Sigmoid colon (tissue), 4 donors: ENCODE measurements around the gene C19orf38.

ENCODE experiments used
- EP300 ChIP-seq, 4 donors: sonication (generic); formaldehyde crosslinking; IDR thresholded peaks; one replicate each; pipeline ENCODE4 v1.6.1; 2017; ENCODE audit warnings: antibody characterized with exemption in 4 of 4
- POLR2A ChIP-seq, 2 donors: fragments of 450-650 bp; IDR thresholded peaks; one replicate each; pipeline ENCODE4 v1.6.1; 2016; ENCODE audit warnings: antibody characterized with exemption in 2 of 2, mild to moderate bottlenecking in 2 of 2, moderate library complexity in 2 of 2
- POLR2AphosphoS5 ChIP-seq, 4 donors: sonication (generic); formaldehyde crosslinking; IDR thresholded peaks; one replicate each; pipeline ENCODE4 v1.6.1; 2017; ENCODE audit warnings: antibody characterized with exemption in 4 of 4
- TF ChIP-seq, protein P1 (sequence below), 4 experiments: fragments of 450-650 bp in 3 of 4; fragments of 200-600 bp in 1 of 4; IDR thresholded peaks; one replicate each; pipeline ENCODE4 v1.5.1; 2016 to 2019; ENCODE audit warnings: antibody characterized with exemption in 4 of 4, mild to moderate bottlenecking in 3 of 4, moderate library complexity in 2 of 4

DNA sequence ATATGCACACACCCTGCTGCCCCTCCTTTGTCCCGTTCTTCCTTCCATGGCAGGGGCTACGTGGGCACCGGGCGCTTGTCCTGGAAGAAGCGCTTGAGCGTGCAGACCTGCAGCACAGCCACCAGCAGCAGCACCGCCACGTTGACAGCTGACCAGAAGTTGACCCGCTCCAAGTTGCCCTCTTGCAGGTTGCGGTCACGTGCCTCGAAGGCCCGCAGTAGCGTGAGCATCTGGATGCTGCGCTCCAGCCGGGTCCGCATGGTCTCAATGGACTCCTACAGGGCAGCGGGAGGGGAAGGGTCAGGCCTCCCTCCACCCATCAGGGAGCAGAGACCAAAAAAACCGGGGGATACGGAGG is 15.3 kb upstream of the C19orf38 start:
- TF ChIP-seq, protein P1, sequence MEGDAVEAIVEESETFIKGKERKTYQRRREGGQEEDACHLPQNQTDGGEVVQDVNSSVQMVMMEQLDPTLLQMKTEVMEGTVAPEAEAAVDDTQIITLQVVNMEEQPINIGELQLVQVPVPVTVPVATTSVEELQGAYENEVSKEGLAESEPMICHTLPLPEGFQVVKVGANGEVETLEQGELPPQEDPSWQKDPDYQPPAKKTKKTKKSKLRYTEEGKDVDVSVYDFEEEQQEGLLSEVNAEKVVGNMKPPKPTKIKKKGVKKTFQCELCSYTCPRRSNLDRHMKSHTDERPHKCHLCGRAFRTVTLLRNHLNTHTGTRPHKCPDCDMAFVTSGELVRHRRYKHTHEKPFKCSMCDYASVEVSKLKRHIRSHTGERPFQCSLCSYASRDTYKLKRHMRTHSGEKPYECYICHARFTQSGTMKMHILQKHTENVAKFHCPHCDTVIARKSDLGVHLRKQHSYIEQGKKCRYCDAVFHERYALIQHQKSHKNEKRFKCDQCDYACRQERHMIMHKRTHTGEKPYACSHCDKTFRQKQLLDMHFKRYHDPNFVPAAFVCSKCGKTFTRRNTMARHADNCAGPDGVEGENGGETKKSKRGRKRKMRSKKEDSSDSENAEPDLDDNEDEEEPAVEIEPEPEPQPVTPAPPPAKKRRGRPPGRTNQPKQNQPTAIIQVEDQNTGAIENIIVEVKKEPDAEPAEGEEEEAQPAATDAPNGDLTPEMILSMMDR (IDR thresholded peaks at IDR 0.05) = no peak
- TF ChIP-seq POLR2A (IDR thresholded peaks at IDR 0.05) (no peak), EP300 (IDR thresholded peaks at IDR 0.05) (no peak), POLR2AphosphoS5 (IDR thresholded peaks at IDR 0.05) (no peak)
